GM12875 (cell line): ENCODE measurements around the gene LMO3.
A peak's percentile ranks its signal among the peaks of the same experiment; 100 is the strongest.

Experiments used
- H3K4me3 ChIP-seq: one replicate; pipeline ENCODE4 v1.5.1; 2011; ENCODE audit warnings: low read depth, low read length, control low read depth
- TF ChIP-seq, protein P1 (sequence below): IDR thresholded peaks from 2 replicates; pipeline ENCODE4 v1.5.1; 2011; ENCODE audit warnings: low read depth, mild to moderate bottlenecking, control low read depth, inconsistent platforms, low read length, moderate library complexity, borderline replicate concordance; ENCODE audit not compliant: insufficient read depth

The LMO3 gene

DNA sequence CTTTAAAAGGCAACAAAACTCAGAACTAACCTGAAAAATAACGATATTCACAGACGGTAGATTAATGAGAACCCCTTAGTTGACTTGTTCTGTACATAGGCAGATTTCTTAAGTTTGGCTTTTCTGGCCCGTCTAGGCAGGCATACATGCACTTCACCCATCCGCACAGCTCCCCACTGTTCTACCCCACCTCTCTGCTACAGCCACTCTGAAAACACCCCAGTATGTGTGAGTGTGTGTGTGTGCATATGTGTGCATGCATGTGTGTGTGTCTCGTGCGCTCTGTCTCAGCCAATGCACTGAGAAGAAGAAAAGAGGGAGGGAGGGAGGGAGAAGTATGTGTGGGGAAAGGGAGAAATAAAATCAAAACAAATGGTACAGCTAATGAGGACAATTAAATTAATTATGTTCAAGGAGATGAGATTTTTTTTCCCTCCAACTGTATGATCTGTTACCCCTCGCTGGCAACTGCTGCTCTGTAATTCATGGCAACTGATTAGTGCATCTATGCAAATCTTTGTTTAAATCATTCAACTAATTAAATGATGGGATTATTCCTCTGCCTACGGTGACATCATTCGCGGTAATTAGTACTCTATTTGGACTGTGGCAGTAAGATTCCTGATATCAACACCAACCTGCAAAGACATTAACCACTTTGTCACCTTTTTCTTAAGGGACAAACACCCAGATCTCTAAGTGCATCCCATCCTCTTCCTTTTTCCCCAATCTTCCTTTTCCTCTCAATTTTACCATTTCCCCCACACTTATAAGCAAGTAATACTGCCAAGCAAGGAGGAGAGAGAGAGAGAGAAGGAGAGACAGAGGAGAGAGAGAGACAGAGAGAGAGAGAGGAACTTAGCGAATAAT is 2.2 kb upstream of the LMO3 start:
- no peak overlapping the region for H3K4me3 ChIP-seq
- TF ChIP-seq, protein P1, sequence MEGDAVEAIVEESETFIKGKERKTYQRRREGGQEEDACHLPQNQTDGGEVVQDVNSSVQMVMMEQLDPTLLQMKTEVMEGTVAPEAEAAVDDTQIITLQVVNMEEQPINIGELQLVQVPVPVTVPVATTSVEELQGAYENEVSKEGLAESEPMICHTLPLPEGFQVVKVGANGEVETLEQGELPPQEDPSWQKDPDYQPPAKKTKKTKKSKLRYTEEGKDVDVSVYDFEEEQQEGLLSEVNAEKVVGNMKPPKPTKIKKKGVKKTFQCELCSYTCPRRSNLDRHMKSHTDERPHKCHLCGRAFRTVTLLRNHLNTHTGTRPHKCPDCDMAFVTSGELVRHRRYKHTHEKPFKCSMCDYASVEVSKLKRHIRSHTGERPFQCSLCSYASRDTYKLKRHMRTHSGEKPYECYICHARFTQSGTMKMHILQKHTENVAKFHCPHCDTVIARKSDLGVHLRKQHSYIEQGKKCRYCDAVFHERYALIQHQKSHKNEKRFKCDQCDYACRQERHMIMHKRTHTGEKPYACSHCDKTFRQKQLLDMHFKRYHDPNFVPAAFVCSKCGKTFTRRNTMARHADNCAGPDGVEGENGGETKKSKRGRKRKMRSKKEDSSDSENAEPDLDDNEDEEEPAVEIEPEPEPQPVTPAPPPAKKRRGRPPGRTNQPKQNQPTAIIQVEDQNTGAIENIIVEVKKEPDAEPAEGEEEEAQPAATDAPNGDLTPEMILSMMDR: no peak

DNA sequence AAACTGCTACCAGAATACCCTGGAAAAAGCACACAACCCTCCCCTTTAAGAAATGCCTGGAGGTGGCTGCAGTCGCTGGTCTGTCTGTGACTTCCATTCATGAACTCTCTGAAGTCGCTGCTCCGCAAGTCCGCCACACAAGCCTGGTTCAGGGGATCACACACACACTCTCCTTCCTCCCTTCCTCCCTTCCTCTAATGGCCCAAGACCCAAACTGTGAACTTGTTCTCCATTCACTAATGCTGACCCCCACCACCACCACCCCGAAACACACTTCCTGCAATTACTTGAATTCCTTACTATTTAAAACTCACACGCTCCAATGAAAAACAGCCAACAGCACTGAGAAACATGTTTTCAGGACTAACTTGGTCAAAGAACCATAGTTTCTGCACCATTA is 1.0 kb upstream of the LMO3 start:
- no peak overlapping the region for H3K4me3 ChIP-seq
- TF ChIP-seq, protein P1: no peak

DNA sequence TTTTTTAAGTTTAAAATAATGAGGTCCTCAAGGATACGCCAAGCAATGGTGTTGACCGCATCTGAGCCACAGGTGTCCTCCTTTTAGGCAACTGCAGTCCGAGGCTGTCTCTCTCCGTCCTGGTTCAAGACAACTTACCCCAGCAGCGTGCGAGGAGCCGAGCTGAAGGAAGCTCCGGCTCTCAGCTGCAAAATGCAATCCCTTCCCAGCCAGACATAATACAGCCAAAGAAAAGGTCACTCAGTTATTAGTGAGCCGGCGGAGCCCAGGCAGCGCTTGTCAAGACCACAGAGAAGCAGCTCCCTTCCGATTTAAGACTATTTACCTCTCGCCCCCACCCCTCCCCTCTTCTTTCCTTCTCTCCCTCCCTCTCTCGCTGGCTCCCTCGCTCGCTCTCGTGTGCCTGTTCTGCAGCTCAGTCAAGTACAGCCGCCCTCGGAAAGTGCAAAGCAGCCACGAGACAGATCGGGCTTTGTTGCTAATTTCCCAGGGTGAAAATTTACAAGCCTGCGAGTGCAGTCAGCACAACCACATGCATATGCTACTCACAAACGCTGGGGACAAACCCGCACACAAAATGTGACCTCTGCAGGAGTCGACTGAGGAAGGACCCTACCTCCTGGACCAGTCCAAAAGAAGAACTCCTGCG is 363 bp upstream of the LMO3 start:
- TF ChIP-seq, protein P1: no peak
- H3K4me3 ChIP-seq: peak overlapping the region; percentile 12

DNA sequence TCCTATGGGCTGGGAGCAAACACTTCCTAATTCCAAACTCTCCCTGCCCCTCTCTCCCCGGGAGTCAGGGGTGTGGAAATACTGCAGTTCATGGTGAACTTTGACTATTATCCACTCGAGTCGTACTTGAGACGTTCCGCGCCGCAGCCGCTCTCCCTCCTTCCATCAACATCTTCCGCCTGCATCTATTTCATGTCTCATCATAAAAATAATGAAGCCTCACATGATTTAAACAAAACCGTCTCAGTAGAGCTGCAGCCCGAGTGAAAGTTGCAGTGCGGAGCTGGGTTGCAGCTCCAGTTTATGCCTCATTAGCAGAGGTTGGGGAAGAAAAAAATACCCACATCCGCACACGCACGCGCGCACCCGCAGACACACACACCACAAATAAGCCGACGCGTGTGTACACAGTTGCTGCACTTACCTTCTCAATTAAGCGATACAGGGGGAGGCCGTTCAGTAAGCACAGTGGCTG is 283 bp downstream of the LMO3 start:
- TF ChIP-seq, protein P1: no peak
- peak overlapping the region; percentile 31 for H3K4me3 ChIP-seq

DNA sequence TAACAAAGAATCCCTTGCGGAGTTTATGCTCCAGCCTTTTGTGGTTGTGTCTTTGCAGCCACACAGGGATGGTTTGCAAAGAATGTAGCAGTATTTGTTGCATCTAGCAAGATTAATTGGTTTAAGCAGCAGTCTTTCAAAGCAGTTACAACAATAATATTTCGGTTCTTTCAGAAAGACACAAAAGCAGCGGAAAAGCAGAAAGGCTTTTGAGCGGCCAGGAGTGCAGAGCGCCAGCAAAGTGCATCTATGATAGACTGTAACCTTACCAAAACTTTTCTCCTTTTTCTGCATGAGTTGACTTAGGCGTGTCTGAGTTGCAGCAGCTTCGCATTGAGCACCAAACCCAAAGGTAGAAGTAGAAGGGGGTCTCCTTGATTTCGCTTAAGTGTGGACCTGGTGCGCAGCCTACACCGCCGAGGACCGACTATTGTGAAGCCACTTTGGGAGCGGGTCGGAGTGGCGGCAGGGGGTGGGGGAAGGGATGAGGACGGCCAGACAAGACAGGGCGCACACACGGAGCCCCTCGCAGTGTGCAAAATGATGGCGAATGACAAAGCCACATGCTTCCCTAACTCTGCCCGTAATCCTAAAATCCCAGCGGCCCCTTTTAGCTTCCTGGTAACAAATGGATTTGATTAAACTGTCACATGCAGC is 1.2 kb downstream of the LMO3 start:
- H3K4me3 ChIP-seq: no peak overlapping the region

DNA sequence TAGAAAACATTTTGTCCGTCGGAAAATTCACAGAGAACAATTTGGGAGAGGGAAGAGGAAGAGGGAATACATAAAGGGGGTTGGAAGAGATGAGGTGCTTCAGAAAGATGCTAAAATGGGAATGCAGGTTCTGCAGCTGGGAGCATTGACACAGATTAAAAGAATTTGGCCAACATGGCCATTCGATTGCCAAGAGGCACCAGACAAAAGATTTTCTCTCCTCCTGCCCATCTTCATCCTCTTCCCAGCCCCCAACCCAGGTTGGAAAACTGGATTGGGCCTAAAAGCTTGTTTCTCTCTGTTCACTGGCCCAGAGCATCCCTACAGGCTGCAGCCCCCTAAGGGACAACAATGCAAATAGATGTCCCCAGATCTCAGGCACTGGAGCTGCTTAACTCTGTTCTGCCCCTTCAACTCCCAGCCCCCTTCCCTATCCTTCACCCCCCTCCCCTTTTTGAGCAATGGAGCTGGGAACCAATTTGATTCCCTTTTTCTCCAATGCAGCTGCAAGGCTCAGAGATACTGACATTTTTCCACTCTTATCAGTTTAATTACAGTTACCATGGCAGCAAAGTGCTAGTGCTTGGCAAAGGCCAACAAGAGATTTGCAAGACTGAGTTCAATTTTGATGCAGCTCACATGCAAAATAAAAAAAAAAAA is 1.9 kb downstream of the LMO3 start:
- no peak overlapping the region for H3K4me3 ChIP-seq
- TF ChIP-seq, protein P1: no peak

More for the DNA sequence above, 1.2 kb downstream of the LMO3 start:
- TF ChIP-seq, protein P1: no peak
